NCI-H2107 treated with DMSO at 0.1 percent for 48 hours (cell line): Measurements from ENCODE around the gene STK36.

Experiments used
- DNase-seq: peaks from one replicate; lab custom pipeline; 2025; ENCODE audit not compliant: unreplicated experiment; lab: John Stamatoyannopoulos, UW

The STK36 gene, protein sequence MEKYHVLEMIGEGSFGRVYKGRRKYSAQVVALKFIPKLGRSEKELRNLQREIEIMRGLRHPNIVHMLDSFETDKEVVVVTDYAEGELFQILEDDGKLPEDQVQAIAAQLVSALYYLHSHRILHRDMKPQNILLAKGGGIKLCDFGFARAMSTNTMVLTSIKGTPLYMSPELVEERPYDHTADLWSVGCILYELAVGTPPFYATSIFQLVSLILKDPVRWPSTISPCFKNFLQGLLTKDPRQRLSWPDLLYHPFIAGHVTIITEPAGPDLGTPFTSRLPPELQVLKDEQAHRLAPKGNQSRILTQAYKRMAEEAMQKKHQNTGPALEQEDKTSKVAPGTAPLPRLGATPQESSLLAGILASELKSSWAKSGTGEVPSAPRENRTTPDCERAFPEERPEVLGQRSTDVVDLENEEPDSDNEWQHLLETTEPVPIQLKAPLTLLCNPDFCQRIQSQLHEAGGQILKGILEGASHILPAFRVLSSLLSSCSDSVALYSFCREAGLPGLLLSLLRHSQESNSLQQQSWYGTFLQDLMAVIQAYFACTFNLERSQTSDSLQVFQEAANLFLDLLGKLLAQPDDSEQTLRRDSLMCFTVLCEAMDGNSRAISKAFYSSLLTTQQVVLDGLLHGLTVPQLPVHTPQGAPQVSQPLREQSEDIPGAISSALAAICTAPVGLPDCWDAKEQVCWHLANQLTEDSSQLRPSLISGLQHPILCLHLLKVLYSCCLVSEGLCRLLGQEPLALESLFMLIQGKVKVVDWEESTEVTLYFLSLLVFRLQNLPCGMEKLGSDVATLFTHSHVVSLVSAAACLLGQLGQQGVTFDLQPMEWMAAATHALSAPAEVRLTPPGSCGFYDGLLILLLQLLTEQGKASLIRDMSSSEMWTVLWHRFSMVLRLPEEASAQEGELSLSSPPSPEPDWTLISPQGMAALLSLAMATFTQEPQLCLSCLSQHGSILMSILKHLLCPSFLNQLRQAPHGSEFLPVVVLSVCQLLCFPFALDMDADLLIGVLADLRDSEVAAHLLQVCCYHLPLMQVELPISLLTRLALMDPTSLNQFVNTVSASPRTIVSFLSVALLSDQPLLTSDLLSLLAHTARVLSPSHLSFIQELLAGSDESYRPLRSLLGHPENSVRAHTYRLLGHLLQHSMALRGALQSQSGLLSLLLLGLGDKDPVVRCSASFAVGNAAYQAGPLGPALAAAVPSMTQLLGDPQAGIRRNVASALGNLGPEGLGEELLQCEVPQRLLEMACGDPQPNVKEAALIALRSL (N-terminal part only)

DNA sequence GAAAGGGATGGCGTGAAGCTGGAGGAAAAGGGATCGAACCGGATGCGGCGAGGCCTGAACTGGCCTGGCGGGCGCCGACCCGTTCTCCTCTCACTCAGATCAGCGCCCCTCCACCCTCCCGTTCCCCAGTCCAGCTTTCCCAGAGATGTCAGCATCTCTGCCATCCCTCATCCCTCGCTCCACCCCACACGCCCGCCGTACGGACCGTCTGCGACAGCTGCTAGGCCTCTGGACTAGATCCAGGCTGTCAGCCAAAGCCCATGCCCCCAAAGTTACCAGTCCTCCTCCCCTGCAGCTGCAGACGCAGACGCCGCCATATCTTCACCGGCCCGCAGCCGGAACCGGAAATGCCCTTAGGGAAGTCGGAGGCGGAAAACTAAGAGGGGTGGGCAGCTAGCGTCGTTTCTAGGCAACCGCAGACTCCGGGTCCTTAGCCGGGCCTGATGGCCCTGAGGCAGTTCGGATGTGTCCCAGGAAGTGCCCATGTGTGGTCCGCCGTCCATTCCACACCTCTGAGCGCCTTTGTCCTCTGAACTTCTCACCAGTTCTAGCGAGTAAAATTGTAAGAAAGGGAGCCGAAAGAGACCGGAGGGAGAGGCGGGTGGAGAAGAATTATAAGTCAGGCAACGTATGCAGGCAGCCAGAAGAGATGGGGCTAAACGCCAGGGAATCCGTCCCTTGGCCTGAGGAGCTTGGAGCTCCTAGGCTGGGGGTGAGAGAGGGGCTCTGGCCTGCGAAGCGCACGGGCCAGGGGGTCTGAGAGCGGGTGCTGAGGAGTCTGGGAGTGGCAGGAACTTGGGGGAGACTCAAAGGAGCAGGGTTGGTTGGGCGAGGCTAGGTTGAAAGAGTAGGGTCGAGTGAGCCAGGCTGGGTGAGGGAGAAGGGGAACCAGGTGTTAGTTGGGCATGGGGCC lies at the start of gene STK36, which contains the start of gene RNF25:
Gene STK36, plus strand, starts transcription at position 433 of the 913 bp plus-strand sequence. CDS start 744 bp downstream, outside the sequence.
Gene RNF25, minus strand, starts transcription at position 349 of the 913 bp plus-strand sequence. Its CDS starts 32 bp downstream, at position 317.
- peak; percentile 80 for DNase-seq

DNA sequence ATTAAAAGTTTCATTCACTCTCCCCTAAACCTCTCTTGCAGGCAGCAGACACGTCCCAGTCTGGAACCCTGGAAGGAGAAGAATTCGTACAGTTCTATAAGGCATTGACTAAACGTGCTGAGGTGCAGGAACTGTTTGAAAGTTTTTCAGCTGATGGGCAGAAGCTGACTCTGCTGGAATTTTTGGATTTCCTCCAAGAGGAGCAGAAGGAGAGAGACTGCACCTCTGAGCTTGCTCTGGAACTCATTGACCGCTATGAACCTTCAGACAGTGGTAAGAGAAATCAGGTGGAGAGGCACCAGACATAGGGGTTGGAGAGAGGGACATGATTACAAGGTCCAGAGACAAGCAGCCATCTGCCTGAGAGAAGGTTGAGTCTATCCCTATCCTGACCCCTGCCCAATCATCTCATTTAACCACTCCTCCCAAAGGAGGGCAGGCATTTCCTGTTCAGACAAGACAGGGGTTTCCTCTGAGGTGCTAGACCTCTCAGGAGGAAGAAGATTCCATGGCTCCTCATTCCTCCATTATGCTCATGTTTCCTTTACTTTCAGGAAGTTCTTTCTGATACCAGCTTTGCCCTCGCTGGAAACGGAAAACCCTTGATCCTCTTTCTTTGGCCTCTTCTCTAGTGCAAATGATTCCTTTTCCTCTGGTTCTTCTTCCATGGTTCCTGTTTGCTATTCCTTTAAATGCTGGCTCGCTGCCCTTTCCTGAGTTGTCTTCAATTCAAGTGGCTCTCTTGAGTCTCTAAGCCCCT lies 49.1 kb upstream of the STK36 start:
- DNase-seq: no peak

DNA sequence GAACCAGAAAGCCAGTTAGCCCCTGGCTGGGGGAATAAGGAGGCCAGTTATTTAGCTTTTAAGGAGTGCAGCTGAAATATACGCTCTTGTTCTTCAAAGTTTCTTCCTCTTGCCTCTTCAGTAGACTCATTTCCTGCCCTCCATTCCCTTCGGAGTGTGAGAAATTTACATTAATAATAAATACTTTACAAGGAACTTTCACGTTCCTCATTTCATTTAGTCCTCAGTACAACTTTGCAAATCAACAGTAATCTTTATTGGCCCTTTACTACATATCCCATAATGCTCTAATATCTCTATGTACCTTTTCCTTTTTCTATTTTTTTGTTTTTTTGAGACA lies 48.5 kb upstream of the STK36 start:
- no peak for DNase-seq

DNA sequence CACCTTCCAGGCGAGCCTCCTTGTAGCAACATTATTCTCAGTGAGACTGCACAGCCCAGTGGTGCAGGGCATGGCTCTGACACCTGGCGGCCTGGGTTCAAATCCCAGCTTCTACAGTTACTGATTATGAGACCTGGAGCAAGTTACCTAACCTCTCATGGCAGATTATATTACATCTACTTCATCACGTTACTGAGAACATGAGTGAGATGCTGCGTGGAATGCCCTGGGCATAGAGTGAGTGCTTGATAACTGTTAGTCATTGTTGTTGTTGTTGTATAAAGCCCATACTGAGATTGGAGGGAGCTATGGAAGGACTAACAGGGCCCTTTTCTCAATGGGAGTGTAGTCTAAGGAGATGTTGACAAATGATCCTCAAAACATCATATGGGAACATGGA lies 45.5 kb upstream of the STK36 start:
- DNase-seq: no peak

DNA sequence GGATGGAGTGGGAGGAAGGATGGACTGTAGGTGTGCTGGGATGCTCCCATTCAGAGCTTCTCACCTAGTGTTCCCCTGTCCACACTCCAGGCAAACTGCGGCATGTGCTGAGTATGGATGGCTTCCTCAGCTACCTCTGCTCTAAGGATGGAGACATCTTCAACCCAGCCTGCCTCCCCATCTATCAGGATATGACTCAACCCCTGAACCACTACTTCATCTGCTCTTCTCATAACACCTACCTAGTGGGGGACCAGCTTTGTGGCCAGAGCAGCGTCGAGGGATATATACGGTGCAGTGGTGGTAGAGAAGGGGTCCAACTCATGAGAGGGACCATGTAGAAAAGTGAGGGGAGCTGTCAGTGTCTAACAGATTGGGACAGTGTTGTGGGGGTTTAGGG lies 43.9 kb upstream of the STK36 start:
- DNase-seq: no peak

DNA sequence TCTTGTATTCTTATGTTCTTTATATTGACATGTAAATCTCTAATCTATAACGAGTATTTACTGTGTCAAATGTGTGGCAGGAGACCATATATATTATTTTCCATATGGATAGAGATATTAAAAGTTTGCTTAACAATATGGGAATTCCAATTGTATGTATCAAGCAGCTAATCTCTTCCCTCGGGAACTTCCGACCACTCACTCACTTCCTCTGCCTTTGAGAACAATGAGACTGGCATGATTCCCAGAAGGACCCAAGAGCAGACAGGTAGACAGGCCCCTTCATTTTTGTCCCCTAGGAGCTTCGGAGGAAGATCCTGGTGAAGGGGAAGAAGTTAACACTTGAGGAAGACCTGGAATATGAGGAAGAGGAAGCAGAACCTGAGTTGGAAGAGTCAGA lies 40.0 kb upstream of the STK36 start:
- DNase-seq: no peak

DNA sequence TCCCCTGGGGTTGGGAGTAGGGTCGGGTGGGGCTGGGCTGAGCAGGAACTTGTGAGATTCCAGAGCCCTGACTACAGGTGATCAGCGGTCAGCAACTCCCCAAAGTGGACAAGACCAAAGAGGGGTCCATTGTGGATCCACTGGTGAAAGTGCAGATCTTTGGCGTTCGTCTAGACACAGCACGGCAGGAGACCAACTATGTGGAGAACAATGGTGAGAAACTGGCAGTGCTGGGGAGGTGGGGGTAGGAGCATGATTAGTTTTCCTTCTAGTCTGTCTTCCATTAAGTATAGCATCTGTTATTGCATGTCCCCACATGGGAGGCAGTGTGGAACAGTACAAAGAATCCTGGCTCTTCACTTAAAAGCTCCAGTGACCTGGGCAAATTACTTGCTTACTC lies 36.2 kb upstream of the STK36 start:
- no peak for DNase-seq

DNA sequence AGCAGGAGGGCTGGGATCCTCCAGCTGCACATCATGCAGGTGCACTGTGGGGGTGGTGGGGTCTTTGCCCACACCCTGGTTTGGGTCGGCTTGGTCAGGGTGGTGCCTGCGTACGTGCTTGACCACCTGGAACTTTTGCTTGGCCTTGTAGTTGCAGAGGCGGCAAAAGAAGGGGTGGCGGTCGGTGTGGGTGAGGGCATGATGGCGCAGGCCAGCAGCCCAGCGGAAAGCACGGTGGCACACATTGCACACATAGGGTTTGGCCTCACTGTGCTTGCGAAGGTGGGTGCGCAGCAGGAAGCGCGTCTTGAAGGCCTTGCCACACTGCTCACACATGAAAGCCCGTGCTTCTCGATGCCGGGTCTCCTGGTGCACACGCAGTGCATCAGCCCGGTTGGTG lies 33.5 kb upstream of the STK36 start:
- no peak for DNase-seq

DNA sequence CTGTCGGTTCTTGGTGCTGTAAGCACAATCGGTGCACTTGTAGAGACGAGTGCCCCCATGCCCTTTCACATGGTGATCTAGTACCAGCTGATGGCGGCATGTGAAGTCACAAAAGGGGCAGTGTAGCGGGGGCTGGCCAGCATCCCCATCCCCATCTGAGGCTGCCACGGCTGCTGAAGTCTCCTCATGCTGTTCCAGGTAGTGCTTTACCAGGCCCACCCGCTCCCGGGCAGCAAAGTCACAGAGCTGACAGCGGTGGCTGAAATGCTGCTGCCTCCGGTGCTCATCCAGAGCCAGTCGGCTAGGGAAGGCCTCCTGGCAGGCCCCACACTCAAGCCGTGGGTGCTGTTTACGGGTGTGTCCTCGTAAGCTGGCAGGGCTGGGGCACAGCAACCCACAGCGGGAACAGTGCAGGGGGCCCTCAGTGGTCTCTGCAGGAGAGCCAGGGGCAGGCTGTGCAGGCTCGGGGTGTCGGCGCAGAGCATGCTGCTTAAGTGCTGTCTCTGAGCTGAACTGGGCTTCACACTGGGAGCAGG lies 29.7 kb upstream of the STK36 start:
- no peak for DNase-seq

DNA sequence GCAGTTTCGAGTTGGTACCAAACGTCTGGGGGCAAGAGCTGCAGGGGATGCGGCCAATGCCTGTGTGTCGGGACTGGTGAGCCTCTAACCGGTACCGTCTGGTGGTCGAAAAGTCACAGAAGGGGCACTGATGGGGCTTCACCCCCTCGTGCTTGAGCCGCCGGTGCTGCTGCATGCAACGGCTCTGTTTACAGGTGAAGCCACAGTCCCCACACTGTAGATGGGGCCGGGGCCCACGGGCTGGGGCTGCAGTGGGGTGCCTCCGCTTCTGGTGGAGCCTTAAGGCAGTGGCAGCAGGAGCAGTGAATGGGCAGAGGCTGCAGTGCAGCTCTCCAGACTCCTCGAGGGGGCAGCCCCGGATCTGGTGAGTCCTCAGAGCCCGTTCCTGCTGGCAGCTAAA lies 29.1 kb upstream of the STK36 start:
- no peak for DNase-seq

DNA sequence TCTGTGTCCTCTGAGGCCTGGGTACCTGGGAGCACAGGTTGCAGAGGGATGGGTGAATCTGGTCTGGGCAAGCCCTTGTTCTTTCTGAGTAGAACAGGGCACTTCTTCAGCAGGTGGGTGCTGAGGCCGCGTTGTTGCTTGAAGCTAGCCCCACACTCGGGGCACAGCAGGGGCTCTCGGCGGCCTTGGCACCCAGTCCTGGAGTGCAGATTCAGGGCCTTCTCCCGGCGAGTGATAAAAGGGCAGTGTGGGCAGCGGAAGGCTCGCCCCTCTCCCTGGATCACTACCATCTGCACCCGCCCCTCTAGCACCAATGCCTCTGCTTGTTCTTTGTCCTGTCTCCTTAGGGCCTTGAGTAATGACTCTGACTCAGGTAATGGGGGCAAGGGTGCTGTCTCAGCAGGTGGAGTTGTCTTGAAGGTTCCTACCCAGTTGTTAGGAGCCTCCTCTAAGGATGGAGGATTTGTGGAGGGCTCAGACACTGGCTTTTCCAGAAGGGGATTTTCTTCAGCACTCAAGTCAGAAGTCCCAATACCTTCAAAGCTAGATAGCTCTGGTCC lies 28.1 kb upstream of the STK36 start:
- no peak for DNase-seq

DNA sequence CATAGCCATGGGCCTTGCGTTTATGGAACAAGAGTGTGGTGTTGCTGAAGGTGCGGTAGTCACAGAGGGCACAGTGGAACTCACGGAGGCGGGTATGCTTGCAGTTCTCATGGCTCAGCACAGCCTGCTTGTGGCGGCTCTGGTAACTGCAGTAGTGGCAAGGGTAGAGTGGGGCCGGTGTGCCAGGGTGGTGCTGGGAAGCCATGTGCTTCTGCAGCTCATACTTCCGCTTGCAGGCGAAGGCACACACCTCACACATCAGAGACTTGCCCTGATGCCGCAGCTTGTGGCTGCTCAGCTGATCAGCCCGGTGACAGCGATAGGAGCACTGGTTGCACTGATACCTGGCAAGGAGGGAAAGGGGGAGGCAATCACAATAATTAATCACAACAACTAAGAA lies 27.2 kb upstream of the STK36 start:
- DNase-seq: no peak

DNA sequence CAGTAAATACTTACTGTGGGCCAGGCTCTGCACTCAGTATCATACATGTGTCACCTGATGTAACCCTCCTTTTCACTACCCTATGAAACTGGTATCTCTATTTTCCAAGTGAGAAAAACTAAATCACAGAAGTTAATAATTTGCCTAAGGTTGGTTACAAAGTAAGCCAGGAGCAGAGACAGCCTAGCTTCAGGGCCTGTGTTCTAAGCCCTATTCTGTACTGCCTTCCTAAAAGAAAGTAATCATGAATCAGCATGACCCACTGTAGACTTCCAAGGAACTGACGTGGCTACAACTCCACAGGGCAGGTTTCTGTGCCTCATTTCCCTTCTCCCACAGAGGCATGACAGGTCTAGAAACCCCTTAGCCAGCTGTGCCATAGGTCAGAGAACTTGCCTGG lies 26.8 kb upstream of the STK36 start:
- DNase-seq: no peak

DNA sequence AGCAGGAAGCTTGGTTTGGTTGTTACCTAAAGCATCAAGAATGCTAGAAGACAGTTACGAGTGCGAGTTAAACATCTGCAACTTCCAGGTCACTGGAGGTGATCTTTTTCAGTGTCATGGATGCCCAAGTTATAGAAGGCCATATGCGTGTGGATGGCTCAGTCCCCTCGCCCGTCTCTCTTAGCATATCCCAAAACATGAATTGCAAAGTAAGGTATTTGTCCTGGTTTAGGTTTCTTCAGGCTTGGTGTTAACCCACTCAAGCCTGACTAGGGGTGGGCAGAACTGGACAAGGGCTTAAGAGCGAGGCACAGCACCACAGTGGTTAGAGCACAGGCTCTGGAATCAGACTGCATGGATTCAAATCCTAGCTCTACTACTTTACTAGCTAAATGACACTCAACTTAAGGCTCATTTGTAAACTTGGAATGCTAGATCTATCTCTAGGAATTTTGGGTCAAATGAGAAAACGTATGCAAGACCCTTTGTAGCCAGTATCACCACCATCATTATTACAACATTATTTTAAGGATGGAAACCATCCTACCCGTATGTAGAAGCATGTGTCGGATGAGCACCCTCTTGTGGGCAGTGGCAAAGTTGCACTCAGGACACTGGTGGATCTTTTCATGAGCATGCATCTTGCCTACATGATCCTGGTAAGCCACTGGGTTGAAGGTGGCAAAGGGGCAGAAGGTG lies 23.6 kb upstream of the STK36 start:
- peak; percentile 15 for DNase-seq

DNA sequence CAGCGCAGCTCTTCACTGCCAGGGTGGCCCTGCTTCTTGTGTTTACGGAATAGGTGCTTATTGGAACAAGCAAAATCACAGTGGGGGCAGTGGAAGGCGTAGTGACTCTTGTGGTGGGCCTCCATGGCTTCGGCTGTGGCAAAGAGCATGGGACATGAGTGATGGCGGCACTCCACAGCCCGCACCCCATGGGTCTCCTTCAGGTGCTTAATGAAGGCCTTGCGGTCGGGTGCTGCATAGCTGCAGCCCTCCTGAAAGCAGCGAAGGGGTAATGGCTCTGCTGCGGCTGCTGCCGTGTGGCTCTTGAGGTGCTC lies 23.1 kb upstream of the STK36 start:
- DNase-seq: no peak

DNA sequence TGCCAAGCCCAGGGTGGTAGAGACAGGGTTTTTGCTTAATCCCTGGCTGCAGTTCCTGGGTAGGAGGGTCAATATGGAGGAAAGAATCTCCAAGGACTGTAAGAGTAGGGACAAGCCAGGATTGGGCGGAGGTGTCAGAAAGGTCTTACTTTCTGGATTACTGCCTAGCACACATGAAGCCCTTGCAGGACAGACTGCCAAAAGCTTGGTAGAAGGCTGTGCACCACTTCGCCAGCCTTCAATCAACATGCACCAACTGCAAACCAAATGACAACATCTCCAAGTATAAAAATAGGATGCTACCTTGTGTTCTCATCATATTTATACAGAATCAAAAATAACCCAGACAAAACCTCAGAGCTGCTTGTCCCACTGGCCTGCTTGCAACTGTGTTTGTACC lies 16.1 kb upstream of the STK36 start:
- no peak for DNase-seq

DNA sequence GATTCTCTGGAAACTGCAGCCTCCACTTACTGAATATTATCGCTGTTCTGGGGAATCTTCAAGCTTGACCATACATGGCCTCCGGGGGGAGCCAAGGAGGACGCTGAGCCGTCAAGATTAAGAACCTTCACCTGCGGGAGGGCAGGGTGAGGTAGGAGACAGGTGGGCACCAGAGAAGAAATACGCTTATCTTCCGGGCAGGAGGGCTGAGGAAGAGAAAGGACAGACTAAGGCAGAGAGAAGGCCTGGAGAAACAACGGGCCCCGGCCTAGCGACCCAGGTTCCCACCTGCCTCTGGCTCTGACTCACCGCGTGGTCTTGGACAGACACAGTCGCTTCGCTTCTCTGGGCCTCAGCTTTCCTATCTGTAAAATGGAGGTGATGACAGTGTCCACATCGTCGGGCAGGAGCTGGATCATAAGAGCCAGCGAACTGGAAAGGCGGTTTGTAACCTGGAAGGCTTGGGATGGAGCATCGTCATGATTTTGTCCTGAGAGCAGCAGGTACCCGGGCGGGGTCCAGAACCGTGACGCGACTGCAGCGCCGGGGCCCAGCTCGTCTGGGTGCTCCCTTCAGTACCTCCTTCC lies 13.1 kb upstream of the STK36 start:
- DNase-seq: peak; percentile 19
